Skeletal muscle cell (primary cell): ENCODE results near the gene CMTM4.
"Not testable (repeated sequence)": the region's sequence is repeated elsewhere in the genome, so short reads cannot be mapped to it uniquely, and the experiment has no call there.

ENCODE experiments used
- DNase-seq: peaks from one replicate; pipeline ENCODE4 v3.0.0-alpha.2; 2010; ENCODE audit warnings: low read depth
- H3K4me3 ChIP-seq: 2 replicates; pipeline ENCODE4 v1.5.1; 2011; ENCODE audit warnings: low read depth, mild to moderate bottlenecking, control low read depth, low read length, moderate library complexity

Gene CMTM4

DNA sequence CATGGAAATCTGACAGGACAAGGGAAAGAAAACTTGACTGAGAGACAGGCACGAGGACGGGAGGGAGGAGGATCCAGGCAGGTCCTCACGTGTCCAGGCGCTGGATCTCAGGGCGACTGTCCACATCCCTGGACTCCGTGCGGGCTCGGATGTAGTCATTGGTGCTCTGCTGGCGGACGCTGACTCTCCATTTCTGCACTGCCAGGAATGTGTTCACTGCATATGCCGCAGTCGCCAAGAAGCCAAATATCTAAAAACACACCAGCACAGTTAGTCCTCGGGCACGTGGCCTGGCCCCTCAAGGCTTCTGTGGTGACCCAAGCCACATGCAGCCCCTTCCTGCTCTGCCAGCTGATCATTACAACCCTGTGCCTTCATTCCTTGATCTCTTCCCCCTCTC, 74.6 kb downstream of the CMTM4 start:
- no peak overlapping the region for H3K4me3 ChIP-seq
- no peak for DNase-seq

DNA sequence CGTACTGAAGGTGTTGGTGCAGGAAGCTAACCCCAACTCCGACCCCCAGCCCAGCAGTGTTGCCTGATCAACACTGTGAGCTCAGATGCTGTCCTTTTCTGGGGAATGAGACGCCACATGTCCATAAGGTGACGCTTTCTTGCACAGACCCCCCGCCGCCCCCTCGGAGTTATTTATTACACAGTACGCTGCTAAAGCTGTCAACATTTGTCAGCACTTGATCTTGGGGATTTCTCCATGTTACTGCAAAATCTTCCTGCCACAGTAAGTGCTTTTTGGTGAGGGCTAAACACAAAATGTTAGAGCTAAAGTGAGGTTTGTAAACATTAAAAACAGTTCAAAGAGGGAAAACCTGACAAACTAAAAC, 76.1 kb downstream of the CMTM4 start:
- no peak for DNase-seq

DNA sequence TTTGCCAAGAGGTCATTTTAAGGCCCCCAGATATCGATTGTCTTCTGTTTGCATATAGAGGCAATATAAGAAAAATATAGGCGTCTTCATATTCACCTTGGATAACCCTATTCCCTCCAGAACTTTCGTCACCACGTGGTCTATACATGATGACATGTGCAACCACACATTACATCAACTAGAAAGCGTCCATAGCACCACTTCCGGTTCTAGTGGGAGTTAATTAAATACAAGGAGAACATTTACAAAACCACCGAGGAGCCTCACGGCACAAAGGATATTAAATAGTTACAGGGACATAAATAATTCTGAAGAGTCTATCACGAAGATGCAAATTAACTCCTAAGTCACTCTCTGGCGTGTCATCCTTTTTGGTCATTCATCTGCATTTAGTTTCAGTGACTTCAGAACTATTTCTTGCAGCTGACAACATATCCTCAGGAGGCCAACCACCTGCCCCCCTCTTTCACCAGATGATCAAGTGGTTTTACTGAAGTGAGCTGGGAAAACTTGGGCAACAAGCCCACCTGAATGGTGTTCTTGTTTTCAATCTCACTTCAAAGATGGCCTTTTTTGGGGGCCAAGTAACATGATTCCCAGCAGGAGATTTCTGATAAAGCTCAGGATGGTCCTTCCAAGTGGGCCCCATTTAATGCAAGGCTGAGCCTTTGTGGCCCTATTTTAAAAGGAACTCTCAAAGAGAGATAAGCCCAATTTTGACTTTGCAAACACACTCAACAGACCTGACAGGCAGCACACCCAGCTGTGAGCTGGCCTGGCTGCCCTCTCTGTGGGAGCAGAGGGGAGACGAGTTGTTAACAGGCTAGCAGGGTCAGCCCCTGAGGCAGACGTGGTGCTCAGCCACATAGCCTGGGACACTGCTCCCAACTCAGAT, 76.8 kb downstream of the CMTM4 start:
- DNase-seq, result peak; percentile 89
- H3K4me3 ChIP-seq, result no peak overlapping the region

More for the DNA sequence above, 76.1 kb downstream of the CMTM4 start:
- H3K4me3 ChIP-seq, result no peak overlapping the region

DNA sequence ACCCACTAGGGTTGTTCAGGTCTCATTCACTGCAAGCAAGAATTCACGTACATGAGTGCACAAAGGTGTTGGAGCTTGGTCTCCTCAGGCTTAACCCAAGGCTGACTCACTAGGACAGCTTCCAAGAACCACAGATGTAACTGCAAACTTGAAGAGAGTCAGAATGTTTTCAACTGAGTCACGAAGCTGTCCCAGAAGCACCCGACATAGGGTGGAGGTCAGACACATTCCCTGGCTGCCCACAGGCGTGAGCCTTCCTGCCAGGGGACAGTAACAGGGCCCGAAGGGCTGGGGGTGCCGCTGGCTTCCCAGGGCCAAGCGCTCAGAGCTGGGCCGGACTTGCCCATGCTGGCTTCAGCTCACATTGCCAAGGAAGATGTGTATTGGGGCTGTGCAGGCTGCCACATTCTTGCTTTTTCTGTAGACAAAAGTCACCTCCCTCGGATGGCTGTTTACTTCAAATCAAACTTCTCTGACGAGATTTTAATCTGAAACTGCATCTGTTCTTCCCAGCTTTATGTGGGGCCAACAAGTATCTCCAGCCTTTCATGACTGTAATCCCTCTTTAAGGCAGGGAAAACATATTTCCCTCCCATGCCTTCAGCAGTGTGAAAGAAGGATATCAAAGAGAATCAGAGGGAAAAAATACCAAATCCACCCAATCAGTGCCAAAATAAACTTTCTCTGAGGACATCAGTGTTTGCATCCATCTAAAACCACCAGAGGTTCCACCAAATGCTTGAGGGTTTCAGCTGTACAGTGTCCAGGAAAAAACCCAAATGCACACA, 77.8 kb downstream of the CMTM4 start:
- DNase-seq, result peak; percentile 94
- H3K4me3 ChIP-seq, result no peak overlapping the region

DNA sequence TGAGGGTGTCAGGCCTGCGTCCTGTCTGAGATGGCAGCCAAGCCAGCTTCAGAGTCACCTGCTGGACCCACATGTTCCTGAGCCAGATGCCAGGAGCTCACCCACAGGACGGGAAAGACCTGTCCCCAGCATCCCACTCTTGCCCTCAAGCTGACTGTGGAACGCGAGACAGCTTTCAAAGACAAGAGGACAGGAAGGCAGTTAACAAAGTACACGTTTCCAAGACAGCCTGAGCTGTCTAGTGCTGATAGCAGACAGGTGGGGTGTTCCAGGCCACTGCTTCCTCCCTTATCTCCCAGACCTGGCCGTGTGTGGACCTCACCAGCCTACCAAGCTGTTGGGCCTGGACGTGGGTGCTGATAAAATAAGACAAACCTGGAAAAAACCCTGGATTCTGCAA, 78.8 kb downstream of the CMTM4 start:
- H3K4me3 ChIP-seq, result no peak overlapping the region
- no peak for DNase-seq

DNA sequence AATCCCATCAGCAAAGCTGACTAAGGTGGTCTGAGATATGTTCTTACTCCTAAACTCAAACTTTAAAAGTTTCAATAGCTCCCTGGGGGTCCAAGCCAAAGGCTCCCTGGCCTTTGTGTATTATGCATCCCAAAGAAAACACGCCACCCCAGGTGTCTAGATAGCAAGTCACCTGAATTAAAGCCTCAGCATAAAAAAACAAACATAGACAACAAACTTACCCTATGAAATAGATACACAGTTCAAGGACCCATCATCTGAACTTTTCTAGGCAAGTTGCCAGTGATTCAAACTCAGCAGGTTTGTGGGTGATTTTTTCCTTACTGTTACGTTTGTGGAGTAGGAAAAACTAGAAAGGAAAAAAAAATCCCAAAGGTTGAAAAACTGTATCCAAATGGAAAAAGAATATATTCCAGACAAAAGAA, 79.5 kb downstream of the CMTM4 start:
- no peak overlapping the region for H3K4me3 ChIP-seq

DNA sequence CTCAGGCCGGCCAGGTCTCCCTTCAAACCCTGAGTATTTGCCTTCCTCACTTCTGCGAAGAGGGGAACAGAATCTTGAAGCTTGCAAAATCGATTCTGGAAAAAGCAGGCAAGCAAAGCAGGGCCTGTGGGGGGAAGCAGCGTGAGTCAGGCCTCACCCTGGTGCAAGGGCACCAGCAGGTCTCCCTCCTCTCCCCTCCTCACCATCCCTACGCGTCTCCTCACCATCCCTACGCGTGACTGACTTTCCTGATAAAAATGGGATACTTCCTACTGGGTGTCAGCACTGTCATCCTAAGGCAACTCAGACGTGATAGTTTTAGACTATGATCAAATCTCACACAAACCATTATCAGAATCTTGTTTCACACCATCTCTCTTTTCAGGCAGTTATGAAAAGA, 80.0 kb downstream of the CMTM4 start:
- no peak overlapping the region for H3K4me3 ChIP-seq
- no peak for DNase-seq

More for the DNA sequence above, 79.5 kb downstream of the CMTM4 start:
- DNase-seq, result no peak

DNA sequence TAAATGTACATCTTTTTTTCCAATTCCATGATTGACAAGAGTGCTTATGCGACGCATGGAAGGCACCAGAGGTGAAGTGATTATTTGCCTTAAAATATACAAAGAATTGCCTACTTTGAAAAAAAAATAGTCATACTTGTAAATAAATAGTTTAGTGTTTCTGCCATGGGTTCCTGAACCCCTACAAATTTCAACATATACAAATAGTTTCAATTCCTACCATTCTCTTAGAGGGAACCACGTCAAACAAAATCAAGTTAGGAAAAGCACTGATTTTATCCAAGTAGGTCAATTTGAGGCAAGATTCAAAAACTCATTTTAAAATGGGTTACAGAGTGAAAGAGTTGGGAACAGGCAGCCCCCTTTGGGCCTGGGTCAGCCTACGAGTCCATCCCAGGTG, 80.4 kb downstream of the CMTM4 start:
- DNase-seq, result no peak
- H3K4me3 ChIP-seq, result no peak overlapping the region

DNA sequence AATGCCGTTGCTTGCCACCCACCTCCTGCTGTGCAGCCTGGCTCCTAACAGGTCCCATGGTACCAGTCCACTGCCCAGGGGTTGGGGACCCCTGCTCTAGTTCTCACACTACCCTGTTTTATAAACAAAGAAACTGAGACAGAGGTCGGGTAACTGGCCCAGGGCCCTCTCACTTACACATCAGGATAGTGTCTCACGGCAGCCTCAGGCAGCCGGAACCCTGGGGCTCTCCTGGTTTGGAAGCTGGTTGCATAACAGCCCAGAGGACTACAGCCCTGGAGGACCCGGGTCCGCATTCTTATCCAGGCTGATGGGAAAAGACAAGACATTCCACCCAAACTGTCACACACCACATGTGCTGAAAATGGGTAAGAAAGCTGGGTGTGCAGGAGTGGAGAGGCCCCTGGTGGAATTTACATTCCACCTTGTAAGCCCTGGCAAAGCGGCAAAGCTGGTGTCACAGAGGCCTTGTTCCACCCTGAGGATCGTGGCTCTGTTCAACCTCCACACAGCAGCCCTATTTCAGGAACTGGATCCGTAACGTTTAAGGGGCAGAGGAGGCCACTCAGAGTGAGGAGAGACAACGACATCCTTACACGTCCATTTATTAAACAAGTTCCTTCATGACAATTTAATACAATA, 82.3 kb downstream of the CMTM4 start:
- no peak overlapping the region for H3K4me3 ChIP-seq
- no peak for DNase-seq

DNA sequence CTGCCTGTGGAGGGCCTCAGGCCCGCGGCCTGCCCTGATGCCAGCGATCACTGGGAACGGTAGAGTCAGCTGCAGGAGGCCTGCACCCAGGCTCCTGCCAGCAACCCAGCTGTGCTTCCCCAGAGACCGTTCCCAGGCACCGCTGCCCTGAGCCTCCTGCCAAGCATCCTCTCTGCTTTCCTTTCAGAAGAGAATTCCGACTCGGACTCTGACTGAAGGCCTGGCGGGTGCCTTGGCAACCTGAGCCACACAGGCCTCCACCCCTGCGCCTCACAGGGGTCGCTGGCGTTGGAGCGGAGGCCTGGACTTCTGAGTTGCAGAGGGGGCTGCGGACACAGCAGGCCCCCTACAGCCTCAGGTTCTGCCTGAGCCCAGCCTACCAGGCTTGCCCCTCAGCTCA, 84.1 kb downstream of the CMTM4 start:
- DNase-seq, result no peak
- no peak overlapping the region for H3K4me3 ChIP-seq

DNA sequence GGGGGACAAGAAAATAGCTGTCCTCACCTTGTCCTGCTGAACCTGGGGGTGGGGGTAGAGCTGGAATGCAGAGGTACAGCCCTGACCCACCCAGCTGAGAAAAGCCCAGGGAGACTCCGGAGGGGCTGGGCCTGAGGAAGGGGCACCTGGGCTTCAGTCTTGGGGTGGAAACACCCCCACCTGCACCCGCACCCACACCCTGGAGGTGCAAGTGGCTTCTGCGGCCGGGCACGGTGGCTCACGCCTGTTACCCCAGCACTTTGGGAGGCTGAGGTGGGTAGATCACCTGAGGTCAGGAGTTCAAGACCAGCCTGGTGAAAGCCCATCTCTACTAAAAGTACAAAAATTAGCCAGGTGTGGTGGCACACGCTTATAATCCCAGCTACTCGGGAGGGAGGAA, 84.6 kb downstream of the CMTM4 start:
- not testable (repeated sequence) for H3K4me3 ChIP-seq, DNase-seq

DNA sequence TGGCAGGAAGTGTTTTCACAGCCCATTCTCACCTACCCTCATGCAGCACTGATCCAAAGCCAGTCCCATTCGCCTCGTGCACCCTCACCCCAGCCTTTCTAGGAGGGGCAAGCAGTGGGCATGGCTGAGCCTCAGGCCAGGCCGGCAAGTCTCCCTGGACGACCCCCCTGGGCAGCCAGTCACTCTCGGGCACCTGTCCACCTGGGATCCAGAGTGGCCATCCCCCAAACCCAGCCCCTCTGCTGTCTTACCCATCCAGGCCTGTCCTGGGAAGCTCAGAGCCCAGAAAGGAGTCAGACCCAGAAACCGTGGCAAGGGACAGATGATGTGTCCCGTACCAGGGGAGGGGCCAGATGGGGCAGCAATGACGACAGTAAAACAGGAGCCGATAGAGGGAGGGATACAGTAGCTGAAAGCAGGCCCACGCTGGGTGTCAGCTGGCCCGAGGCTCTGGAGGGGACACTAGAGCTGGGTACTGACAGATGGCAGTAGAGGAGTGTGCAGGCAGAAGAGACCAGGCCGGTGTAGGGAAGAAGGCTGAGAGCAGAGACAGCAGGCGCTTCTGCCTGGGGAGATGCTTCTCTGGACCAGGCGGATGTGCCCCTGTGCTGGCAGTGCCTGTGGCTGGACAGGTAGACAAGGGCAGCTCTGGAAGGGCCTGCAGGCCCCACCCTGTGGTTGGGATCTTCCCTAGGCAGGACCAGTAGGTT, 86.3 kb downstream of the CMTM4 start:
- H3K4me3 ChIP-seq, result no peak overlapping the region
- DNase-seq, result no peak

DNA sequence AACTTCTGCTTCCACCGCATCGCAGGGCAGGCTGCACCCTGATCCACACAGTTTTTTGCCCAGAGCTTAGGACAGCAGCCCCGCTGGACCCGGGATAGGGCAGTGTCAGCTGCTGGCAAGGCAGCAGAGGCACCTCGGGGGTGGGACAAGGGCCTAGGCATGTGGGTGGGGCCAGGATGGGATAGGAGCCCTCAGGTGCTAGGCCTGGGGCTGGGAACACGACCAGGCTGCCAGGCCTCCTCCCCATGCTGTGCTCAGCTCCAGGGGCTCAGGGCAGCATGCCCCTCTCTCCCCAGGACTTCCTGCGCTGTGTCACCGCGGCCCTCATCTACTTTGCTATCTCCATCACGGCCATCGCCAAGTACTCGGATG, 87.4 kb downstream of the CMTM4 start:
- DNase-seq, result no peak
- H3K4me3 ChIP-seq, result no peak overlapping the region

DNA sequence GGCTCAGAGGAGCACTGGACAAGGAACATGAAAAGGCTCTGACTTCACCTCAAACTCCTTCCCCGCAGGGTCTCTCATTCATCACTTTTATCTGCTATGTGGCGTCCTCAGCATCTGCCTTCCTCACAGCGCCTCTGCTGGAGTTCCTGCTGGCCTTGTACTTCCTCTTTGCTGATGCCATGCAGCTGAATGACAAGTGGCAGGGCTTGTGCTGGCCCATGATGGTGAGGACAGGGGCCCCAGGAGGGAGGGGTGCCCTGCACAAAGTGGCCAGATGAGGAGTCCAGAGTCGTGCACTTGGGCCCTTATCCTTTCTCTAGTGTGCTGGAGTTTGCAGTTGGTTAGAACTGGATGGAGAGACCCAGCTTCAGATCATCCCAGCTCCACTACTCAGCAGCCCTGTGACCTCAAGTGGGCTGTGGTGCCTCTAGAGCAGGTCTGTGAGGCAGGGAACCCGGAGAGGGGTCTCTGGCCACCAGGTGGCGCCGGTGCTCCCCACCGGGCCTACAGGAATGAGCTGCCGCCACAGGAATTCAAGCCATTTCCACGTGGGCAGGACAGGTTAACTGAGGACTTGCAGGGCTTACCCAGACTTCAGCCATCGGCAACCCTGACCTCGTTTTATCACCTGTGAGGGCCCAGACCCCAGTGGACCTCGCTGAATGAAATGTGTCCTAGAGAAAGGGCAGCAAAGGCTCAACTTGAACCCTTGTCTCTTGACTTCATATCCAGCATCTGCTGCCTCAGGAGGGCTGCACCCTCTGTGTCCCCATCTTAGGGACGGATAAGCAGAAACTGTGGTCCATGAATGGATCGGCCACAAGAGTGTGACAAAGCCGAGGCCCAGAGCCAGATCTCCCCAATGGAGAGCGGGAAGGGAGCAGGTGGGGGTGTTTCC, 88.1 kb downstream of the CMTM4 start:
- no peak overlapping the region for H3K4me3 ChIP-seq
- peak; percentile 45 for DNase-seq

DNA sequence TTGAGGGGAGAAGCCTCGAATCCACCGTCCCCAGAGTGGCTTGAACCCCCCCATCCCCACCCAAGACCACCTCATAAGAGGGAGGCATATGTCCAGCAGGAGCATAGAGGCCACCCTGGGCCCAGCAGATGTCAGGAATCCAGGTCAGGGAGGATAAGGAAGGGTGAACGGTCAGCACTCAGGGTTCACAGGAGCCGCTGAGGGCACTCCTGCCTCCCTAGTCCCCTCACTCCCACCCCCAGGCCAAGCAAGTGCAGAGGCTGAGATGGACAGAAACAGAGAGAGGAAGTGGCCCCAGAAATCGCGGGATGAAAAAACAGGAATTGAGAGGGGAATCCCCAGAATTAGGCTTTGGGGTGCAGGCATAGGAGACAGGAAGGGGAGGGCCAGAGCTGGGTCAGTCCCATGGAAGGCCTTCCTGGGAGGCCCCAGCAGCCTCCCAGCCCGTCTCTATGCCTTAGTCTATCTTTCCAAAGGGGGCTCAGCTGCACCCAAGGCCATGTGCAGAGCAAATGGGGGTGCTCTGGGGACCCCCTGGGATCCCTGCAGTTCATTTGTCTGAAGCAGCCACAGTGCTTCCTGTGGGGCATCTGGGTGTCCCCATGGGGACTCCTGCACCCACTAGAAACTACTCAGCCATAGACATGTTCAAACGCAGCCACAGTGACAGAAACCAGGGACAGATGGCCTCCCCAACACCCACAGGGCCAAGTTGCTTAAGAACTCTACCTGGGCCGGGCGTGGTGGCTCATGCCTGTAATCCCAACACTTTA, 90.4 kb downstream of the CMTM4 start:
- no peak for DNase-seq
- peak overlapping the region; percentile 76 for H3K4me3 ChIP-seq

DNA sequence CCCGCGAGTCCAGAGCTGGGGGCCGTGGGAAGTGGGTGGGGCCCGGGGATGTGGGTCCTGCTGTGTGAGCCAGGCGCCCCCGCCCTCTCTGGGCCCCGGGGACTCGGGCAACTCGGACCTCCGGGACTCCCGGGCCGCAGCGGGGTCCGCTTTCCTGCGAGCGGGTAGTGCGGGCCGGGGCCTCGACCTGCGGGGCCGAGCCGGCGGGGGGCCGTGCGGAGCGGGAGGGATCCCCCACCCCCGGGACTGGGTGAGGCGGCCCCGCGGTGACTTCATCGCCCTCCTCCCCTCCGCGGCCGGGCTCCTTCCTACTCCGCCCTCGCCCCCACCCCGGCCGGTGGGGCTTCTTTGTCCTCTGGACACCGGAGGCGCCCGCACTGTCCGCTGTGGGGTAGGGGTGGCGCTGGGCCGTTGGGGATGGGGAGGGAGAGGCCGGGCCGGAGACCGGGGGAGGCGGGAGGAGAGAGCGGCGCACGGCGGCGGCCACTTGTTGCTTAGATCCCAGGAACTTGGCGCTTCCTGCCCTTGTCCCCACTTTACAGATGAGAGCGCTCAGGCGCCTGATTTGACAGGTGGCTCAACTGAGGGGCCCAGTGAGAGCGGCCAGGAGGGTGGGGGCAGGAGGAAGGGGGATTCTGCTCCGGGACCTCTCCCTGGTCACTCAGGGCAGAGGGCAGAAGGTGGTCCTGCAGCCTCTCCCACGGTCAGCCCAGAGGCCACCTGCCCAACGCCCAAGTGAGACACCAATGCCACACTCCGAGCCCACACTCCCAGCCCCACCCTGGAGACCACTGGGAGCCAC, 91.2 kb downstream of the CMTM4 start:
- no peak for DNase-seq
- peak overlapping the region; percentile 76 for H3K4me3 ChIP-seq
